Testis (tissue), 3 donors: ENCODE data around the gene SDK1. TPM values are rescaled to one million over a fixed set of nuclear protein-coding genes. Genes with fewer than 3 reads are reported as not detected.

Source experiments
- DNase-seq: peaks from one replicate; pipeline ENCODE4 v3.0.0-alpha.2; 2019
- H3K27ac ChIP-seq, 2 donors: fragments of 200-600 bp; sonication (generic); one replicate each; pipeline ENCODE4 v1.5.1; 2019
- H3K27me3 ChIP-seq: fragments of 200-600 bp; sonication (generic); one replicate; pipeline ENCODE4 v1.5.1; 2019
- H3K36me3 ChIP-seq: fragments of 200-600 bp; sonication (generic); one replicate; pipeline ENCODE4 v1.5.1; 2017; ENCODE audit warnings: low read depth; ENCODE audit errors: missing control alignments
- H3K4me1 ChIP-seq: fragments of 200-600 bp; sonication (generic); one replicate; pipeline ENCODE4 v1.5.1; 2019
- H3K4me3 ChIP-seq, 2 donors: fragments of 200-600 bp; sonication (generic); one replicate each; pipeline ENCODE4 v1.5.1; 2017 to 2019
- H3K9me3 ChIP-seq: fragments of 200-600 bp; sonication (generic); one replicate; pipeline ENCODE4 v1.5.1; 2017
- POLR2A ChIP-seq: fragments of 450-650 bp; IDR thresholded peaks from one replicate; pipeline ENCODE4 v1.6.1; 2017; ENCODE audit warnings: antibody characterized with exemption, mild to moderate bottlenecking, moderate library complexity
- WGBS, 2 donors: methylation state at CpG; one replicate each; pipeline ENCODE4 v1.1.5; 2018; 5-methylcytosine and 5-hydroxymethylcytosine counted together
- intact Hi-C: fragments of 100-400 bp; cut with DNase I; formaldehyde crosslinking; loops from one replicate; pipeline ENCODE4 v1.15.1; 2023; ENCODE audit warnings: low total_unique reads
- polyA plus RNA-seq: library from polyadenylated mRNA; stranded (reverse); fragments of 350-450 nt; fragmentation: Illumina TruSeq; extraction: RNeasy Lipid Tissue Mini Kit (QIAGEN cat#74804); gene quantifications from one replicate; pipeline ENCODE4 v1.2.3, GENCODE V29; 2014; ENCODE audit warnings: low read depth, low replicate concordance; ENCODE audit not compliant: insufficient read depth
- total RNA-seq, 2 donors: library from RNA; depleted of rRNA; stranded (reverse); fragments of >200 nt; gene quantifications; one replicate each; pipeline ENCODE4 v1.2.3, GENCODE V29; 2016
- TF ChIP-seq, protein P1 (sequence below), 3 experiments: fragments of 450-650 bp in 2 of 3; fragments of 200-600 bp in 1 of 3; sonication (generic) in 1 of 3; IDR thresholded peaks; one replicate each; pipeline ENCODE4 v1.5.1; 2016 to 2019; ENCODE audit warnings: antibody characterized with exemption in 3 of 3, mild to moderate bottlenecking in 2 of 3, moderate library complexity in 1 of 3

SDK1 gene
- total and polyA plus RNA-seq, 3 donors from 2014 or later: 20.0 to 36.2 (median 24.9) TPM

DNA sequence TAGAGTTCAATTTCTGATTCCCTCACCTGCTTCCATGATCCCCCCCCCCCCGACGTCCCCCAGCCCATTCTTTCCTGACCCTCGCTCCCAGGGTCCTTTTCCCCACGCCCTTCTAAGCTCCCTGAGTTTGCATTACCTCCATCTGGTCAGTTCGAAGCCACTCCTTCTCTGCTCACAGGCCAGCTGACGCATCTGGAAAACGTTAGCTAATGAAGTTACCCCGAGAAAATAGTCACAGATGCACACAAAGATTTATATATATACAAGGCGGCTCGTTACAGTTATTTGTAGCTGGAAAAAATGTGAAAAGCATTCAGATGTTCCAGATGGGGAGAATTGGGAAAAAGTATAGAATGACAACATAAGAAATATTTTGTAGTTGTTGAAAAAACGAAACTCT is 751.1 kb downstream of the SDK1 start:
- WGBS, 2 donors: 73 to 74% methylated on average over 11 of the region's 11 CpGs
- no peak for DNase-seq
- intact Hi-C loops: no loop called here
- H3K36me3 ChIP-seq: no peaks in the 10 kb centered on the region
- H3K27me3 ChIP-seq: no peaks in the 10 kb centered on the region
- TF ChIP-seq, protein P1, sequence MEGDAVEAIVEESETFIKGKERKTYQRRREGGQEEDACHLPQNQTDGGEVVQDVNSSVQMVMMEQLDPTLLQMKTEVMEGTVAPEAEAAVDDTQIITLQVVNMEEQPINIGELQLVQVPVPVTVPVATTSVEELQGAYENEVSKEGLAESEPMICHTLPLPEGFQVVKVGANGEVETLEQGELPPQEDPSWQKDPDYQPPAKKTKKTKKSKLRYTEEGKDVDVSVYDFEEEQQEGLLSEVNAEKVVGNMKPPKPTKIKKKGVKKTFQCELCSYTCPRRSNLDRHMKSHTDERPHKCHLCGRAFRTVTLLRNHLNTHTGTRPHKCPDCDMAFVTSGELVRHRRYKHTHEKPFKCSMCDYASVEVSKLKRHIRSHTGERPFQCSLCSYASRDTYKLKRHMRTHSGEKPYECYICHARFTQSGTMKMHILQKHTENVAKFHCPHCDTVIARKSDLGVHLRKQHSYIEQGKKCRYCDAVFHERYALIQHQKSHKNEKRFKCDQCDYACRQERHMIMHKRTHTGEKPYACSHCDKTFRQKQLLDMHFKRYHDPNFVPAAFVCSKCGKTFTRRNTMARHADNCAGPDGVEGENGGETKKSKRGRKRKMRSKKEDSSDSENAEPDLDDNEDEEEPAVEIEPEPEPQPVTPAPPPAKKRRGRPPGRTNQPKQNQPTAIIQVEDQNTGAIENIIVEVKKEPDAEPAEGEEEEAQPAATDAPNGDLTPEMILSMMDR (IDR thresholded peaks at IDR 0.05): no peak
- no peak for TF ChIP-seq POLR2A
- no peak overlapping the region for H3K27ac ChIP-seq
- no peak overlapping the region for H3K4me3 ChIP-seq
- H3K4me1 ChIP-seq: no peaks in the 10 kb centered on the region
- H3K9me3 ChIP-seq: no peaks in the 10 kb centered on the region

DNA sequence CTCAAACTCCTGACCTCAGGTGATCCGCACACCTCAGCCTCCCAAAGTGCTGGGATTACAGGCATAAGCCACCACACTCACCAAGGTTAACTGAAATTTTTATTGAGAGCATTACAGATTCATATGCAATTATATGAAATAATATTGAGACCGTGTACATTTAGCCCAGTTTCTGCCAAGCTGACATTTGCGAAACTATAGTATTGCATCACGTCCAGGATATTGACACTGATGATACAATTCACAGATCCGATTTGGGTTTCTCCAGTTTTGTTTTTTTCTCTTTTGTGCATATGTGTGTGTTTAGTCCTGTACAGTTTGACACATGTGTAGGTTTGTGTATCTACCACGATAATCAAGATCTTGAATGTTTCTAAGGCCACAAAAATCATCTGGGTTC is 753.1 kb downstream of the SDK1 start:
- Histone ChIP-seq H3K36me3 (no peaks in the 10 kb centered on the region), H3K4me3 (no peak overlapping the region), H3K27ac (no peak overlapping the region), H3K9me3 (no peaks in the 10 kb centered on the region), H3K27me3 (no peaks in the 10 kb centered on the region), H3K4me1 (no peaks in the 10 kb centered on the region)
- DNase-seq: no peak
- intact Hi-C loops: no loop called here
- WGBS, 2 donors: 93 to 94% methylated on average over 6 of the region's 6 CpGs
- TF ChIP-seq, protein P1 (IDR thresholded peaks at IDR 0.05): no peak
- TF ChIP-seq POLR2A: no peak

- 95 to 97% methylated on average over 12 to 19 of the region's 19 CpGs for WGBS, 2 donors
- no peak for DNase-seq
- TF ChIP-seq, protein P1 (IDR thresholded peaks at IDR 0.05): no peak
- TF ChIP-seq POLR2A: no peak
- Histone ChIP-seq H3K27ac (no peak overlapping the region), H3K9me3 (no peaks in the 10 kb centered on the region), H3K4me3 (no peak overlapping the region), H3K36me3 (no peaks in the 10 kb centered on the region), H3K27me3 (no peaks in the 10 kb centered on the region), H3K4me1 (no peaks in the 10 kb centered on the region)
- intact Hi-C loops: no loop called here
These were observed 755.7 kb downstream of the SDK1 start for GRCh38 chr7:4056552-4057288.

- H3K4me3 ChIP-seq: no peak overlapping the region
- H3K9me3 ChIP-seq: no peaks in the 10 kb centered on the region
- intact Hi-C loops: no loop called here
- WGBS, 2 donors: 89% methylated on average over 1 of the region's 1 CpG; no CpG with 5 or more reads in 1 of the 2 donors
- no peak for DNase-seq
- no peaks in the 10 kb centered on the region for H3K27me3 ChIP-seq
- H3K4me1 ChIP-seq: no peaks in the 10 kb centered on the region
- TF ChIP-seq POLR2A: no peak
- TF ChIP-seq, protein P1 (IDR thresholded peaks at IDR 0.05): no peak
- no peak overlapping the region for H3K27ac ChIP-seq
- no peaks in the 10 kb centered on the region for H3K36me3 ChIP-seq
These were observed 756.2 kb downstream of the SDK1 start for GRCh38 chr7:4057289-4057616.

GRCh38 chr7:4058158-4058557 is 757.1 kb downstream of the SDK1 start:
- 89 to 100% methylated on average over 1 of the region's 1 CpG for WGBS, 2 donors
- DNase-seq: no peak
- no peaks in the 10 kb centered on the region for H3K27me3 ChIP-seq
- H3K36me3 ChIP-seq: no peaks in the 10 kb centered on the region
- H3K27ac ChIP-seq: no peak overlapping the region
- intact Hi-C loops: no loop called here
- H3K4me3 ChIP-seq: no peak overlapping the region
- TF ChIP-seq POLR2A: no peak
- TF ChIP-seq, protein P1 (IDR thresholded peaks at IDR 0.05): no peak
- no peaks in the 10 kb centered on the region for H3K9me3 ChIP-seq
- no peaks in the 10 kb centered on the region for H3K4me1 ChIP-seq
